GM19468 (cell line): ENCODE data around the gene STAMBP.
"Not testable (repeated sequence)": the region's sequence is repeated elsewhere in the genome, so short reads cannot be mapped to it uniquely, and the experiment has no call there.

Experiments used
- ATAC-seq: cut with Tn5 transposase; IDR thresholded peaks from one replicate; pipeline ENCODE4 v1.9.1; 2021; ENCODE audit warnings: mild to moderate bottlenecking, moderate library complexity, moderate number of reproducible peaks; ENCODE audit not compliant: unreplicated experiment; ENCODE audit errors: extremely low read depth

STAMBP gene

GRCh38 chr2:73903313-73903712 lies 74.6 kb downstream of the STAMBP start:
- no peak for ATAC-seq

- not testable (repeated sequence) for ATAC-seq
Measured at GRCh38 chr2:73903949-73904613, 75.3 kb downstream of the STAMBP start.

GRCh38 chr2:73904952-73905351 lies 76.2 kb downstream of the STAMBP start:
- no peak for ATAC-seq

- ATAC-seq: no peak
Measured at GRCh38 chr2:73906847-73907505, 78.2 kb downstream of the STAMBP start.

GRCh38 chr2:73907840-73908452 lies 79.2 kb downstream of the STAMBP start:
- ATAC-seq: no peak

GRCh38 chr2:73908689-73909652 lies 80.2 kb downstream of the STAMBP start:
- no peak for ATAC-seq

- no peak for ATAC-seq
Measured at GRCh38 chr2:73910873-73911547, 82.2 kb downstream of the STAMBP start.

- ATAC-seq: no peak
Measured at GRCh38 chr2:73911548-73912208, 82.9 kb downstream of the STAMBP start.

- no peak for ATAC-seq
Measured at GRCh38 chr2:73913414-73914054, 84.8 kb downstream of the STAMBP start.

GRCh38 chr2:73914667-73915066 lies 85.9 kb downstream of the STAMBP start:
- no peak for ATAC-seq

GRCh38 chr2:73915437-73915993 lies 86.8 kb downstream of the STAMBP start:
- ATAC-seq: no peak

GRCh38 chr2:73916666-73917065 lies 87.9 kb downstream of the STAMBP start:
- no peak for ATAC-seq

GRCh38 chr2:73917296-73917695 lies 88.5 kb downstream of the STAMBP start:
- ATAC-seq: no peak

GRCh38 chr2:73917696-73918207 lies 89.0 kb downstream of the STAMBP start:
- no peak for ATAC-seq

- no peak for ATAC-seq
Measured at GRCh38 chr2:73918856-73919255, 90.1 kb downstream of the STAMBP start.

- ATAC-seq: no peak
Measured at GRCh38 chr2:73919596-73920228, 91.0 kb downstream of the STAMBP start.

- no peak for ATAC-seq
Measured at GRCh38 chr2:73920577-73921545, 92.1 kb downstream of the STAMBP start.
